Right hindlimb (tissue), 1 donor: Measurements from ENCODE around the gene LRMDA.
"Not testable (repeated sequence)": the region's sequence is repeated elsewhere in the genome, so short reads cannot be mapped to it uniquely, and the experiment has no call there.

Source experiments
- DNase-seq: peaks from one replicate; pipeline ENCODE4 v3.0.0-alpha.2; 2018

The LRMDA gene

DNA sequence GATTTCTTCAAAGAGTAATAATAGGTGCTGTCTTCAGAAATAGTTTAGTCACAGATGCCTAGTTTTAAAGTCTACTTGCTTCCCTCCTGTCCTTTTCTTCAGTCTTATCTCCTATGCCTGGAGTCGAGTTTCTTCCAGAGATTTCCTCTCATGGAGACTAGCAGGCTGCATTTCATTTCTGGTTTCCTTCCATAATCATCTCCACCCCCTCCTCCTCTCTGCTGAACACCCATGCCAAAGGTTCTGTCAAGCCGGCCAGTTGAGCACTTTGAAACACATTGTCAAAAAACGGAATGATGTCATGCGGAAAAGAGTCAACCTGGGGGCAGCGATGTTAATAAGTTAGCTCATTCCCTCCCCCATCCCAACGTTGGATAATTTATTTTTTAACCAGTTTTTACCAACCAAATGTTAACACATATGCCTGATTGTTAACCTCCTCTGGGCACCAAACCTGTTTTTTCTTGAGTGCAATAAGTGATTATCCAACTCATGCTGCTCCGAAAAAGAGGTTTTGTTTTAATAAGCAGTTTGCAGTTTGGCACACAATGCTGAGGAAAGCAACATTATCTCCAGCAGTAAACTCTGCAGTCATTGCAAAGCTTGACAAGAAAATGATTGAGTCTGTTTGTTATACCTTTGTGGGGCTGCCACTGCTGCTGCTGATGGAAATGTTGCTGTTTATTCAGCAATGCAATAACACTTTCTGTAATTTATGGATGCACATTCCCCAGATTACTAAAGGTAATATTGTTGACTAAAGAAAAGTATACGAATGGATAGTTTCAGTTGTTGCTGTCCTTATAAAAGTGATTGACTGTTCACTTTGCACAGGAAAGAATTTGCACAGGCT lies 161.6 kb downstream of the LRMDA start:
- no peak for DNase-seq

DNA sequence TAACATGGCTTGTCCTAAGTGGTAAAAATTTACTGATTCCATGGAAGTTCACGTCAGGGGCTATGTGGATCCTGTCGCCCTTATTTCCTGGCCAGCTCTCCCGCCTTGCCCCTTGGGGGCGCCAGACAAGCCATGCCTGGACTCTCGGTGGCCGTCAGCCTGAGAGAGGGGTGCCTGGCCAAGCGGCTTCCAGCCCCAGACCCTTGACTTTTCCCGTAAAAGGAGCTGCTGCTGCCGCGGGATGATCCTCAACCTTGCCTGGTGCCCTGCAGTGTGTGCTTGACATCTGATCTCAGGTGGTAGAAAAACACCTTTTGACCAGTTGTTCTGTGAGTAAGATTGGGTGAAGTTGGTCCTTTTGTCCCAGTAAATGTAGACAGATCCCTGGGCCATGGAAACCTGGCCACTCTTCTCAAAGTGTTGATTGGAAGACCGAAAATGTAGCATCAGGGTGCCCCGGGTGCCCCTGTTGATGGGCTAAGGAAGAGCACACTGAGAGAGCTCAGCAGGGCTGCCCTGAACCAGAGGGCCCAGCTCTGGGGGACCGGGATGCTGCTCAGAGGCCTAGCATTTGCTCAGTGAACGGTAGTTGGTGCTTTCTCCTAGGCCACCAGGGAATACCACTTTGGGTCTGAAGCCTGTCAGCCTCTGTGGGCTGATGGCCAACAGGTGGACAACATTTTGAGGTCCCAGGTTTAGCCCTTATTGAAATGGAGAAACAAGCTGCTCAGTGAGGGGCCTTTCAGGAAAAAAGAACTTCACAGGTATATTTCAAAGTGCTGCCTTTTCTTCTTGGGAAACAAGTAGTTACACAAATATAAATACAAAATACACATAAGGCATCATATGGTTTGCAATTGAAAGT lies 162.5 kb downstream of the LRMDA start:
- no peak for DNase-seq

DNA sequence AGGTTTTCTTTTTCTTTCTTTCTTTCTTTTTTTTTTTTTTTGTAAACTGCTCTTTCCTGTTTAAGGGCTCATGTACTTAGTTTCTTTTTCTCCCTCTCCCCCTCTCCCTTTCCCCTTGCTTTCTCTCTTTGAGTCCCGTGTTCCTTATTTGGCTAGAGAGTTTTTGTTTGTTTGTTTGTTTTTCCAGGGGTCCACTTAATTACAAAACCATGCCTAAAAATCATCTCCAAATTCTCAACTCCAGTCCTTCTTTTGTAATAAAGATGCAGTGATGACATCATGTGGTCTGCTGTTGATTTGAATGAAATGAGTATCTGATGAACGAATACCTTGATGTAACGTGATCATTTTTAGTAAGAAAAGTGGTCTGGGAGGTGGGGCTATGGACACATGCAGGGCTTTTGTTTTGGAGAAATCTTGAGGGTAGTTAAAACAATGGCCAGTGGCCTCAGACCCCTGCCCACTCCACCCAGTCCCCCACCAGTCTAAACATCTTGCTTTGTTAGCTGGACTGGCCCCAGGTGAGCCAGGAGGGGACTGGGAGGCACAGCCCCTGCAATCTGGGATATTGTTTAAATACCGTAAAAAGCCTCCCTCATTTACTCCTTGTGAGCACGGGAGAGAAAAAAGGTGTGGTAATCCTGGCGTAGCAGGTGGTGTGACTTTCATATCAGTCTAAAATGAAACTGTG lies 165.7 kb downstream of the LRMDA start:
- DNase-seq, result no peak

DNA sequence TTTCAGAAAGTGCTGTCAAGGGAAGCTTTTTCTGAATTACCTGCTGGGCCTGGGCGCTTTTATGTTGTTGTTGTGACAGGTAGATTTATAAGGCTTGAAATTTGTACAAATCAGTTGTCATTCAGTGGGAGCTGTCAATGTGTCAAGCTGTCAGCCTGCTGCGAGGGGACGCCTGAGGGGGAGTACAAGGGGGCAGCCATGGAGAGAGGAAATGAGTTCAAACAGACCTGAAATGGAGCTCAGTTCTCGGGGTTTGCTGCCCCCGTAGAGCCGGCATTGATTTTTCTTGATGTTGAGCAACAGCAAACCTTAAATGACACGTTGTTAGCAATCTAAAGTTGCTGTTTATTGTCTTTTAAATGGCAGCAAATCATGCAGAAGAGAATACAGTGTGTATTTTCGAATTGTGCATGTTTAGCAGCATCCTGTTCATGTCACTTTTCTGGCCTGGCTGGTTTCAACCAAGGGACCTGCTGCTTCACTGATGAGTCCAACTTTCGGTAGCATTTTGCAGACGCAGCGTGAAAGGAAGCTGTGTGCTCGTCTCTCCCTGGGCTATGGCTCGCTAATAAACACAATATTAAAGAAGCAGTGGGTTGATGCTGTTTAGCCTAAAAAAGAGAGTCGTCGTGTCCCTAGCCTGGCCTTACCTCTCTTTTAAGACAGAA lies 166.5 kb downstream of the LRMDA start:
- no peak for DNase-seq

DNA sequence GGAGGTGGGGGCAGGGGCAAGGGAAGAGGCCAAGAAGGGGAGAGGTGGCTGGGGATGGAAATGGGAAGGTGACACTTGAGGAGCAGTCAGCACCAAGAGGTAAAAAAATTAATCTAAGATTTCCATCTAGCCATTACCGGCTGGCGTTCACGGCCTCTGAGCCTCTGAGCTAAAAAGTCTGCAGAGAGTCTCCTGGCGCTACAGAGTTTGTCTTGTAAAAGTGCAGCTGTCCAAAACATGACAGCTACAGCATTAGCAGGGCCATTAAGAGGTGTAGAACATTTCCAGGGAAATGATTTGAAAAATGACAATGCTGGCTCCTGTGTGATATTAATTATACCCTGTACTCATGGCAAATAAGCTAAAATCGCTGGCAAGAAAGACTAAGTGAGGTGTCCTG lies 167.6 kb downstream of the LRMDA start:
- no peak for DNase-seq

DNA sequence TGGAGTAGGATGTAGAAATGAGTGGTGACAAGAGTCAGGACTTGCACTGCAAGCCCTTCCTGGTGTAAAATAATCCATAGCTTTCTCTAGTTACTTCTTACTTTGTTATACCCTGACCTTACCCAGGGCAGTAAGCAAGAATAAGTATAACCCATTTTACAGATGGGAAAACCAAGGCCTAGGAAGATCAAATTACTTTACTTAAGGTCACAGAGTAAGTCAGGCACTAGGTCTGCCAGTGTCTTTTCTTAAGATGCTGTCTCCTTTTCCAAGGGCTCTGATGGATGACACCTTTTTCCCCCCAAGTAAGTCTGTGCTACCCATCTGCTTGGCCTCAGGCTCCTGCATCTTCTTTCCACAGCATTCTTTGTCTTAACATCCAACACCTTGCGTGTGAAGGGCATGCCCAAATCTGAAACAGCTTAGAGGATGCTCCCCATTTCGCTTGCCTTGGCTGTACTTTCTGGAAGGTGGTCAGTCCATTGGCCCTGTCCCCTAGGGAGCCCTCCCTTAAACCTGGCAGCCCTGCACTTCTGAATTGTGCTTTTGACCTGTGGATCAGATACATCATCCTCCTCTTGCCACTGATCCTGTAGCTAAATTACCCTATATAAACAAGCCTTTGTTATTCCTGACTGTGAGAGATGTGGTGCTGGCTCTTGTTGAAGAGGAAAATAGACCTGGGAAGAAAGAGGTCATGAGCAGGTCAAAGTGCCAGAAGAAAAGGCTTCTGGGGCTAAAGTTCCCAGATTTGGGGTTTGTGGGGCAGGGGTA lies 168.6 kb downstream of the LRMDA start:
- no peak for DNase-seq

DNA sequence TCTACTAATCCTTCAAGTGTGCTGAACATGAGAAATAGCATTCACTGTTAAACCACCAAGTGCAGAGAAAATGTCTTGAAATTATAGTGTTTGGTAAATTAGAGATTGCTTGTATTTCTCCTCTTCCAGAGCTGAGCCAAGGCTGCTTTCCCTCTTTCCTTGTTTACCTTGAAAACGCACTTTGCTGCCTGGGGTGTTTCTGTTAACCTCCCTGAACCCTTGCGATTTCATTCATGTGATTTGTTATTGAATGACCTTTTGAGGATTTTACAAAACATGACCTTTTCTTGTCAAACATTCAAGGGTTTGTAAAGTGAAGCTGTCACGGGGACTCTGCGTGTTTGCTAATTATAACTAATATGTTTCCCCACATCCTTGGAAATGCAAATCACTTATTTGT lies 169.4 kb downstream of the LRMDA start:
- no peak for DNase-seq

DNA sequence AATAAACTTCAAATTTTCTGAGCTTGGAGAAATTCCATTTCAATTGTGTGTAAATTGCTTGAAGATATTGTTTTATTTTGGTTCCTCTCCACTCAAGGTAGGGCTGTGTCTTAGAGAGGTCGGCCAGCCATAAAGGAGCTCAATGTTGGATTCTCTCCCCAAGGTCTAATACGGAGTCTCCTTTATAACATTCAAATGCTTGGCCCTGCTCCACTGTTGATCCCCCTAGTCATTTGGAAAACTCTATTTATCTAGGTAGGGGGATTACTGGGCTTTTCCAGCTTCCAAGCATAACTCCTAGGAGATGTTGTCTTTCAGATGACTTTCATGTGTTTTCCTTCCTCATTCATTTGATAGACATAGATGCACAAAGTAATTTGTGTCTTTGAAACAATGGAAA lies 170.9 kb downstream of the LRMDA start:
- peak; percentile 42 for DNase-seq

DNA sequence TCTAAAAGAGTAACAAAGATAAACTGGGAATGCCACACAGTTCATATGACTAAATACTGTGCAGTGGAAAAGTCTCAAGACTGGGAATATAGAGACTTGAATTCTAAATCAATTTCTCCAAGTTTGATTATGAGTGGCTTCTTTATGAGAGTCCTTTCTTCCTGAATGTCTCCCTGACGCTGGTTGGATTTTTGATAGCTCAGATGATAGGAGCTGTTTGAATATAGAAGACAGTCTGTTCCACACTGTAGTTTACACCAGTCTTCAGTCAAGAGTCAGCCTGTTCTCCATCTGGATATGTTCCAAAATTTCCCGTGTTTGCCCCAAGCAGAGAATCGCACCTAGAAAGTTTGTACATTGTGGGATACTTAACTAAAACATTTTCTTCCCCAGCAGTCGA lies 173.7 kb downstream of the LRMDA start:
- DNase-seq, result no peak

DNA sequence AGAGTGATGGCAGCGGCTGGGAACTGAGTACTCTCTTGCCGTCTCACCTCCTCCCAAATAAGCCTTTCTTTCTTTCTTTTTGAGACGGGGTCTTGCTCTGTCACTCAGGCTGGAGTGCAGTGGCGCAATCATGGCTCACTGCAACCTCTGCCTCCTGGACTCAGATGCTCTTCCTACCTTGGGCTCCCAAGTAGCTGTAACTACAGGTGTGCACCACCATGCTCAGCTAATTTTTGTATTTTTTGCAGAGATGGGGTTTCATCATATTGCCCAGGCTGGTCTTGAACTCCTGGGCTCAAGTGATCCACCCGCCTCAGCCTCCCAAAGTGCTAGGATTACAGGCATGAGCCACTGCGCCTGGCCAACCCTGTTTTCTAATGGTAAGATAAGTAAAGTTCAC lies 174.4 kb downstream of the LRMDA start:
- DNase-seq, result not testable (repeated sequence)

DNA sequence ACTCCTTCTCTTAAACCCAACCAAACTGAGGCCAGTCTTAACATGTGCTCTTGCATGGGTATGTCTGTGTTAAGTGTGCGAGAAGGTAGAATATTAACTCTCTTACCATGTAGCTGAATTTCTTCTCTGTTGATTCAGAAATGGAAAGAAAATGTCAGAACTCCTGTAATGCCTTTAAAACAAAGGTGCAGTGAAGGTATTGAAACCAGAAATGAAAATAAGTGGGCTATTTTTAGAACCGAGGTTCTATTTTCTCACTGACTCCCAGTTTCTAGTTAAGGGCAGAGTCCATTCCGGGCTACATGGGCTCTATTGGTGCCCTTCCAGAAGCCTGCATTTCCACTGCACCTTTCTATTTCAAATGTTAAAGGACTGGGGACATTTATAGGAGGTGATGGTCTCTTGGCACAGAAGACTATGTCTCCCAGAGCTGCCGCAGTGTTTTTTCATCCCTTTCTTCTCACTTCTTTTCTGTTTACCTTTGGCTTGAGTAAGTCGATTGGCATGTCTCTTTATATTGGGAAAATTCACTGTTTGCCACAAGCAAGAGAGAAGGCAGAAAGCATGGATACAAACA lies 174.9 kb downstream of the LRMDA start:
- no peak for DNase-seq

DNA sequence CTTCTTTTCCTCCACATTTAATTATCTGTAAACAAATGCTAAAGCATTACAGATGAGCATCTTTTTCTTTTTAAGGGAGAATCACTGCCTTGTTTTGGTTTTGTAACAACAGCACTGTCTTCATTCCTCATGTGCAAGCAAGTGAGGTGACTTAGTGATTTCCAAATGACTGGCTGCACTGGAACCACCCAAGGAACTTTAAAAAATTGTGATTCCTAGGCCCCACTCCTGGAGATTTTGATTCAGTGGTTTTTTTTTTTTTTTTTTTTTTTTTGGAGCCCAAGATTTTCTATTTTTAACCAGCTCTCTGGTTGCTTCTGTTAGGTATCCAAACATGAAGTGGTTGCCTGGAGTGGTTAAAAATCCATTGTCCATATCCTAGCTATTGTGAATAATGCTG lies 176.2 kb downstream of the LRMDA start:
- no peak for DNase-seq

DNA sequence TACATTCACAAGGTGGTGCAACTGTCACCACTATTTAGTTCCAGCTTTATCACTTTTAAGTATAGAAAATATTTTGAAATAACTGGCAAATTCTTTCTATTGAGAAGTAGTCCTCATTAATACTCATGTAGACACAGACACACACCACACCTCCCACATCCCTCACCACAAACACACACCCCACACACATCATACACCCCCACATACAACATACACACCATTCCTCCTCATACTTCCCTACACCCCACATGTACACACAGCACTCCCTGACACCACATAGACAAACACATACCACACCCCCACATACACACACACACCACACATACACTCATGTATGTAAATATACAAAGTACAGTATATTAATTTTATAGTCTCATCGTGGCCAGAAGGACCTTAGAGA lies 178.8 kb downstream of the LRMDA start:
- no peak for DNase-seq

DNA sequence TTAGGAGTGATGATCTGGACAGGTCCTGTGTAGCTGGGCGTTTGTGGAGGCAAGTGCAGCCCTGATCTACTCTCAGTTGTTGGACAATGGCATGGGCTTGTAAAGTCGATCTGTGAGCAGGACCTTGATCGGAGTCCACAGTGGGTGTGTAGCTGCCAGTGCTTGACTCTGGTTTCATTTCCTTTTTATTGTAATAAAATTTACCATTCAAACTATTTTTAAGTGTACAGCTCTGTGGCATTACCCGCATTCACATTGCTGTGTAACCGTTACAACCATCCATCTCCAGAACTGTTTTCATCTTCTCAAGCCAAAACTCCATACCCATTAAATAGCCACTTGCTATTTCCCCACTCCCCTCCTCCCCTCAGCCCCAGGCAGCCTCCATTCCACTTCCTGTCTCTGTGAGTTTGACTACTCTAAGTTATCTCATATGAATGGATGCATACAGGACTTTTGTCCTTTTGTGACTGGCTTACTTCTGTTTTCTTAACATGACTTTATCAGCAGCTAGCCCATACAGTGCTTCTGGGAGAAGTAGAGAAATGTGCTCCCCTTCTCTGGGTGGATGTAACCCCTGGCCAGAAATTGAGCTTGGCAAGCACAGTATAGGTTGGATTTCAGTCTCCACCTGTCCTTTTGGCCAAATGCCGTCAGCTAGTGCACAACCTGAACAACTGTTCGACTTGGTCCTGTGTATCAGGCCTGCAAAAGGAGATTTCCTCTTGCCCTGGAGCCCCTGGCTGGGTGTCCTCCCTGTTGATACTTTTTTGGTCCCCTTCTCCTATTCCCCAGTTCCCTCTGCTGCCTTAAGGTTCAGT lies 180.0 kb downstream of the LRMDA start:
- no peak for DNase-seq

DNA sequence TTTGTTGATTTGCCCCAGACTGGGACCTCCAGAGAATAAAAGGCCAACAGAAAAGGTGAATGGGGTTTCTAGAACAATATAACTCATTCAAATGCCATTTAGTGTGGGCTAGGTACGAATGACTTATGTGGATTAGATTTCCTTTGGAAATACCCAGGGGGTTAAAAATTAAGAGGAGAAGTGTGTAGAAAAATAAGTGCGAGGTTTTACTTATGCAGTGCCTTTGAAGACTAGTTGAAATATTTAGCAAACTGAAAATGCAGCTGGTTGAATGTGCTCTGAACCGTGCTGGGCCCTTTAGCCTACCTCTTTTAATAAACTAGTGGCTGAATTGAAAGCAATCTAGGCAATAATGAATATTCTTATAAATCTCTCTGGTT lies 180.6 kb downstream of the LRMDA start:
- no peak for DNase-seq

DNA sequence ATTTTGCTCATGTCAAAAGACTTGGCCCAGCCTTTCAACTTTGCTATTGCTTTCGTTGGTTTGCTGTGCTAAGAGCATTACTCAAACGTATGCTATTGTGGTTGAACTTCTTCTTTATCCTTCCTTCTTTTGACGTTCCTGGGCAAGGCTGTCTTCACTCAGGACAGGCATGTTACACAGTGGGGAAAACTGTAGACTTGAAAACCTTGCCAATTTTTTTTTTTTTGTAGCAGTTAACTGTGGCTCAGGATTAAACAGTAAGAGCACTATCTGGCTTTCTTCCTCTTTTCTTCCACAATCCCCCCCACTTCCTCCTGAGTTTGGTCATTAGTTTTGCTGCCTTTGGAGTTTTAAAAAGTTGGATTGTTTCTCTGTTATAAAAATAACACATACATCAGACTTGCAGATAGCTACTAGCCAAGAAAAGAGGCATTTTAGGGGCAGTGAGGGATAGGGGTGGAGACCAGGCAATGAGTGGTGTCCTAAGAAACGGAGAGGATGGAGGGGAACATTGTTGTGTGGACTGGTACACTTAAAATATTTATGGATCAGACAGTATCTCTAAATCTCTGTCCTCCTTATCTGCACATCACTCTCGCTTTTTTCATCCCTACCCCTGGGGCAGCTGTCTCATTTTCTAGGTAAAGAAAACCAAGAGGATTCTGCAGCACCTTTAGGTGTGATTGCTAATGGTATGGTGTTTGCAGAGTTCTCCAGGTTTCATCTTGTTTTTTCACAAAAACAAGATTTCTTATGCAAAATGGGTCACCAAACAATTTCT lies 181.7 kb downstream of the LRMDA start:
- DNase-seq, result peak; percentile 37

DNA sequence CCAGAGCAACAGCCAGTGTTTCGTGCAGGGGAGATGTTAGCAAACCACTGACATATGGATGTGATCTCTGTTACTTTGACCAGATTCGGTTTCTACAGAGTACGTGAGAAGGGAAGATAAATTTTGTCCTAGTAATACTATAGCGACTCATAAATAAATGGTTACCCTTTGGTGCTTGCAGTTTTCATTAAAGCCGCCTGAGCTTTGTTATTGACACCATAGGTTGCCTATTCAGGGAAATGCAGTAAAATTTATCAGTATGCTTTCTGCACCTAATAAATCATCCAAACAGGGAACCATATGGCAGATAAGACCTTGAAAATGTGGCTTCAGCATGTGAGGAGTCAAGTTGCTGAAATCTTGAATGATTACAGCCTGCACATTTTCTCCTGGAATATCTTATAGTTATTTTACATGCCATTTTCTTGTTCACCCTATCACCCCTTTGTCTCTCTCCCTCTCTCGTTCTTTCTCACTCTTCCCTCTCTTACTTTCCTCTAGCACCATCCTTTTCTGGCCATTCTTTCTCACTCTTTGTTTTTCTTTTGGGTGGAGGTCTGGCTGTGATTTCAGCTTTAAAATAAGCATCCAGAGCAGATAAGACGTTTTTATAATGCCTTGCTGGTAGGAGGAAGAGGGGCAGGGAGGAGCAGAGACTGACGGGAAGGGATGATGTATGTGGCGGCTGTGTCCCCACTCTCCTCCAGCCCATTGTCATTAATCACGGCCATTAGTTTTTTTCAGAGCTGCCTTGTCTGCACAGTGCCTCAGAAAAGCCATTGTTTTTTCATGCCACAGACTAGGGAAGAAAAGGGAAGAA lies 182.5 kb downstream of the LRMDA start:
- DNase-seq, result no peak

DNA sequence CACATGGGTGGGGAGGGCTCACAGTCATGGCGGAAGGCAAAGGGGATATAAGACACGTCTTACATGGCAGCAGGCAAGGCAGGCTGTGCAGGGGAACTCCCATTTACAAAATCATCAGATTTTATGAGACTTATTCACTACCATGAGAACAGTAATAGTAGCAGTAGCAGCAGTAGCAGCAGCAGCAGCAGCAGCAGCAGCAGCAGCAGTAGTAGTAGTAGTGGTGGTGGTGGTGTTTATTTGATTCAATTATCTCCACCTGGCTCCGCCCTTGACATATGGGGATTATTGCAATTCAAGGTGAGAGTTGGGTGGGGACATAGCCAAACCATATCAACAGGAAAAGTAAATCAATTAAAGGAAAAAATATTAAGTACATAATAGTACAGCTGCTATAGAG lies 184.7 kb downstream of the LRMDA start:
- DNase-seq, result no peak

DNA sequence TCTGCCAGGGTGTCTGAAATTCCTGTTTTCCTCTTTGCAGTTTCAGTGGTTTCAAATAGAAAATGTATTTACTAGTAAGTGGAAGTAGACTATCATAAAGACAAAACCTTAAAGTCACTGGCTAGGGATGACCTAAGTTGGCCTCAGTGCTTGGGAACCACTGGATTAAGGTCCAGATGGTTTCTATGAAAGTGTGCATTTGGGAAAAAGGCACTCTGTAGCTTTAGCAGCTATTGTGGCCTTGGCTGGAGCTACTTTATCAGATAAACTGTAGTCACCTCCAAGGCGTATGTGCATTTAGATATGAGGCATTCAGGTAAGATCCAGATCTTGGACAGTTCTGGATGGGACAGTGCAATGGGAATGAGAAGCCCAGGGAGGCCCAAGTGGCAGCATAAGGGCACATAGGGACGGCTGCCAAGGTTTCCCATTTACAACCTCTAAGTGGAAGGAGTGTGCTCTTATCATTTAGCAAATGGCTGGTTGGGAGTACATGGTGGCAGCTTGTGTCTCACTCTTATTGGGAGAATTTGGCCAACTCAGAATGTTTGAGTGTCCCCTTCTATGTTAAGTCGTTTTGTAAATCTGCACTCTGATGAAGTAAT lies 185.6 kb downstream of the LRMDA start:
- DNase-seq, result no peak
